Endothelial cell of umbilical vein (primary cell): ENCODE measurements around the gene GALNT9. TPM values are rescaled to one million over a fixed set of nuclear protein-coding genes. Genes with fewer than 3 reads are reported as not detected.

Experiments used
- BruUV-seq: library from RNA; stranded (reverse); fragments of 400-500 nt; replicated peaks from 2 replicates; lab custom pipeline; 2021; lab: Mats Ljungman, UMichigan
- CTCF ChIA-PET: fragments of 300-600, 350-600 bp; sonication (Branson Sonifier 250); formaldehyde crosslinking; loops from one replicate; lab custom pipeline; 2021; ENCODE audit warnings: antibody characterized with exemption, inconsistent platforms; lab: Charles Lee
- POLR2A ChIA-PET: fragments of 300-600, 350-600 bp; sonication (Branson Sonifier 250); formaldehyde crosslinking; loops from one replicate; lab custom pipeline; 2021; ENCODE audit warnings: antibody characterized with exemption, inconsistent platforms; lab: Charles Lee
- DNase-seq: peaks from one replicate; pipeline ENCODE4 v3.0.0-alpha.2; 2011; ENCODE audit warnings: low read depth, low spot score
- FAIRE-seq: peaks from 2 replicates; lab custom pipeline; 2011; peaks lifted over from hg19 to GRCh38; lab: Jason Lieb, UNC
- H2AFZ ChIP-seq: 2 replicates; pipeline ENCODE4 v1.6.0; 2012; ENCODE audit warnings: low read depth, low read length, control low read depth, inconsistent platforms
- H3K27ac ChIP-seq: 2 replicates; pipeline ENCODE4 v1.5.1; 2011; ENCODE audit warnings: low read depth, mild to moderate bottlenecking, control low read depth, low read length, moderate library complexity; ENCODE audit not compliant: insufficient read depth
- H3K27me3 ChIP-seq, 2 experiments: 2 replicates each; pipeline versions ENCODE4 v1.6.0 to v1.6.1; 2011; ENCODE audit warnings: low read length in 2 of 2, mixed read lengths in 1 of 2; ENCODE audit not compliant: control insufficient read depth in 2 of 2, insufficient read depth in 2 of 2
- H3K36me3 ChIP-seq, 2 experiments: 2 replicates in 1 of 2; 3 replicates in 1 of 2; pipeline ENCODE4 v1.5.1; 2011; ENCODE audit warnings: low read length in 2 of 2, mild to moderate bottlenecking in 1 of 2, moderate library complexity in 1 of 2; ENCODE audit not compliant: control insufficient read depth in 2 of 2, insufficient read depth in 2 of 2; ENCODE audit errors: extremely low read depth in 1 of 2
- H3K4me1 ChIP-seq: 3 replicates; pipeline ENCODE4 v1.5.1; 2011; ENCODE audit warnings: mild to moderate bottlenecking, low read length; ENCODE audit not compliant: control insufficient read depth, insufficient read depth; ENCODE audit errors: extremely low read depth
- H3K4me2 ChIP-seq: 2 replicates; pipeline ENCODE4 v1.6.1; 2011; ENCODE audit warnings: low read length, control low read depth, mixed read lengths; ENCODE audit not compliant: insufficient read depth
- H3K4me3 ChIP-seq, 3 experiments: fragments of 200-600 bp in 1 of 3; sonication (generic), shearing (Covaris generic) in 1 of 3; replicated peaks in 1 of 3; 2 replicates each; pipeline ENCODE4 v1.5.1; 2011 to 2016; ENCODE audit warnings: control low read depth in 3 of 3, low read length in 3 of 3, mild to moderate bottlenecking in 2 of 3, inconsistent platforms in 1 of 3, low read depth in 1 of 3, moderate library complexity in 1 of 3; ENCODE audit not compliant: insufficient read depth in 1 of 3
- H3K79me2 ChIP-seq: 2 replicates; pipeline ENCODE4 v1.6.0; 2012; ENCODE audit warnings: low read length, inconsistent platforms; ENCODE audit not compliant: control insufficient read depth, insufficient read depth
- H3K9ac ChIP-seq: replicated peaks from 2 replicates; pipeline ENCODE3; 2011; ENCODE audit warnings: low read length, control low read depth; ENCODE audit not compliant: insufficient read depth; ENCODE audit errors: extremely low read depth
- H3K9me1 ChIP-seq: replicated peaks from 3 replicates; pipeline ENCODE4 v1.6.0; 2011; ENCODE audit warnings: mild to moderate bottlenecking, low read length; ENCODE audit not compliant: control insufficient read depth, insufficient read depth; ENCODE audit errors: extremely low read depth
- H3K9me3 ChIP-seq: replicated peaks from 2 replicates; pipeline ENCODE4 v1.5.1; 2012; ENCODE audit warnings: low read length, inconsistent platforms; ENCODE audit not compliant: control insufficient read depth, insufficient read depth
- H4K20me1 ChIP-seq: replicated peaks from 2 replicates; pipeline ENCODE3; 2011; ENCODE audit warnings: mild to moderate bottlenecking, low read length; ENCODE audit not compliant: control insufficient read depth, insufficient read depth; ENCODE audit errors: extremely low read depth
- CTCF ChIP-seq, 2 donors: IDR thresholded peaks; 1 replicate in 1 of 2; 2 replicates in 1 of 2; pipeline ENCODE4 v1.5.1; 2011; ENCODE audit warnings: low read length in 2 of 2, mild to moderate bottlenecking in 2 of 2, moderate library complexity in 2 of 2, control low read depth in 1 of 2, inconsistent platforms in 1 of 2, low read depth in 1 of 2; ENCODE audit not compliant: insufficient read depth in 1 of 2; ENCODE audit errors: extremely low read depth in 1 of 2
- EZH2 ChIP-seq: IDR thresholded peaks from 2 replicates; pipeline ENCODE4 v1.6.1; 2012; ENCODE audit warnings: borderline replicate concordance, low read depth, mild to moderate bottlenecking, moderate library complexity, low read length, inconsistent platforms; ENCODE audit not compliant: severe bottlenecking
- FOS ChIP-seq: IDR thresholded peaks from 2 replicates; pipeline ENCODE4 v1.6.1; 2011; ENCODE audit warnings: mild to moderate bottlenecking, low read length, moderate library complexity, borderline replicate concordance; ENCODE audit not compliant: insufficient read depth
- GATA2 ChIP-seq: IDR thresholded peaks from 2 replicates; pipeline ENCODE4 v1.7.0; 2011; ENCODE audit warnings: low read depth, mild to moderate bottlenecking, moderate library complexity, mixed read lengths, low read length; ENCODE audit not compliant: insufficient read length, insufficient read depth
- JUN ChIP-seq: IDR thresholded peaks from 2 replicates; pipeline ENCODE4 v1.6.1; 2011; ENCODE audit warnings: borderline replicate concordance, low read depth; ENCODE audit not compliant: insufficient read length, insufficient read depth
- MAX ChIP-seq: IDR thresholded peaks from 2 replicates; pipeline ENCODE4 v1.6.1; 2011; ENCODE audit not compliant: insufficient read depth, insufficient read length
- MYC ChIP-seq: IDR thresholded peaks from one replicate; pipeline ENCODE4 v1.6.1; 2011; ENCODE audit warnings: mild to moderate bottlenecking, low read depth, low read length
- POLR2A ChIP-seq: IDR thresholded peaks from 2 replicates; pipeline ENCODE4 v1.6.1; 2012; ENCODE audit warnings: low read depth, mild to moderate bottlenecking, control low read depth, low read length
- POLR2AphosphoS5 ChIP-seq: IDR thresholded peaks from 2 replicates; pipeline ENCODE4 v1.6.1; 2012; ENCODE audit warnings: low read depth, mild to moderate bottlenecking, control low read depth, low read length, moderate library complexity; ENCODE audit not compliant: insufficient read depth
- dilution Hi-C: fragments of 300-500 bp; cut with MboI; formaldehyde crosslinking; loops from one replicate; pipeline ENCODE4 v1.15.0; 2019; ENCODE audit warnings: low sequenced_read_pairs; ENCODE audit not compliant: extremely low pct_ligation_motif_present
- intact Hi-C: fragments of 100-400 bp; cut with micrococcal nuclease; formaldehyde crosslinking; loops from one replicate; pipeline ENCODE4 v1.10.0; 2022
- polyA plus RNA-seq, 4 experiments: library from polyadenylated mRNA; depleted of rRNA in 3 of 4; stranded (reverse) in 3 of 4; unstranded in 1 of 4; fragments of >200 nt; gene quantifications; 2 replicates each; pipeline versions ENCODE4 v1.2.1 to v1.2.3, GENCODE V29; 2011 to 2012; ENCODE audit warnings: missing spikeins in 1 of 4
- total RNA-seq: library from RNA; stranded (reverse); gene quantifications from 2 replicates; pipeline ENCODE4 v1.2.3, GENCODE V29; 2021

The GALNT9 gene
- total and polyA plus RNA-seq, 2 donors (not counting 3 experiments of a cell fraction or from before 2014, with no cell fraction given): 0.14 to 0.73 TPM

DNA sequence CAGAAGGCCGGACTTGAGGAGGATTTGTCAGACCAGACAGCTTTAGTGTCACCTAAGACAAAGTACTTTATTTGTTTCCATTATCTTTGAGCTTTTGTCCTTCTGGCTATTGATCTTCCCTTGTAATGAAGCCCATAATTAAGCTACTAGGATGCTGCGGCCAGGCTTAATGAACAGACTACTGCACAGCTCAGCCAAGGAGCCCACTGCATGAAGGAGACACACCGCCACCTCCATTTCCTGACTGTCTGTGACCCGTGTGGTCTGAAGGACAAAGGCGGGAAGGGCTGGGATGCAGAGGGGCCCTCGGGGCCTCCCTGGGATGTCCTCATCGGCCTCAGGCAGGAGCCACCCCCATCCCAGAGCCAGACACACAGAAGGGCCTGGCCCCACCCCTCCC lies 31.0 kb upstream of the GALNT9 start:
- FAIRE-seq: no peak

More for the DNA sequence above, 31.0 kb upstream of the GALNT9 start:
- H3K4me2 ChIP-seq: no peak overlapping the region
- H3K9me3 ChIP-seq: no peaks in the 10 kb centered on the region
- H3K27me3 ChIP-seq: no peaks in the 10 kb centered on the region
- CTCF ChIA-PET: interaction anchor here (1.0 kb wide), 1 partner anchor 13 kb away, joined by 3 read pairs; no protein-coding TSS in a partner anchor
- no peak overlapping the region for H3K27ac ChIP-seq
- H4K20me1 ChIP-seq: no peaks in the 10 kb centered on the region
- no peak overlapping the region for H3K4me3 ChIP-seq
- H3K9ac ChIP-seq: no peak overlapping the region
- TF ChIP-seq POLR2A: no peak
- no peak for TF ChIP-seq MAX
- TF ChIP-seq FOS: no peak
- TF ChIP-seq EZH2: no peak
- TF ChIP-seq MYC: no peak
- TF ChIP-seq POLR2AphosphoS5: no peak
- TF ChIP-seq GATA2: no peak
- TF ChIP-seq CTCF (IDR thresholded peaks at IDR 0.05; ENCODE audit: extremely low read depth in 1 of 2, insufficient read depth in 1 of 2, low read depth in 1 of 2, low read length in 2 of 2): no peak
- no peak for TF ChIP-seq JUN
- H3K36me3 ChIP-seq: no peaks in the 10 kb centered on the region
- no peaks in the 10 kb centered on the region for H3K9me1 ChIP-seq
- intact Hi-C loops: no loop called here
- no TSS peak for BruUV-seq
- H2AFZ ChIP-seq: no peak overlapping the region
- no peak for DNase-seq
- H3K79me2 ChIP-seq: no peaks in the 10 kb centered on the region
- dilution Hi-C loops: no loop called here
- no peaks in the 10 kb centered on the region for H3K4me1 ChIP-seq
- POLR2A ChIA-PET: no interaction called here
